B cell (primary cell): ENCODE data around the gene NFASC. TPM values are rescaled to one million over a fixed set of nuclear protein-coding genes. Genes with fewer than 3 reads are reported as not detected.

ENCODE experiments used
- ATAC-seq: fragments of 200-7000 bp; cut with Tn5 transposase; one replicate; pipeline ENCODE4 v1.10.0; 2021; ENCODE audit warnings: low read depth, mild to moderate bottlenecking, moderate number of reproducible peaks, moderate library complexity
- CTCF ChIA-PET: fragments of 350-600 bp; sonication (Branson Sonifier 250); formaldehyde crosslinking; loops from one replicate; lab custom pipeline; 2021; ENCODE audit warnings: antibody characterized with exemption, inconsistent platforms; lab: Charles Lee
- POLR2A ChIA-PET: fragments of 350-600 bp; sonication (Branson Sonifier 250); formaldehyde crosslinking; loops from one replicate; lab custom pipeline; 2021; ENCODE audit warnings: antibody characterized with exemption; lab: Charles Lee
- DNase-seq: peaks from one replicate; pipeline ENCODE4 v3.0.0; 2013
- H2AFZ ChIP-seq: 2 replicates; pipeline ENCODE4 v1.6.1; 2012; ENCODE audit warnings: mild to moderate bottlenecking, low read depth, low read length; ENCODE audit not compliant: insufficient read depth, poor library complexity, severe bottlenecking
- H3K27ac ChIP-seq, 2 donors: 1 replicate in 1 of 2; 2 replicates in 1 of 2; pipeline ENCODE4 v1.5.1; 2012 to 2013; ENCODE audit warnings: low read length in 2 of 2, mild to moderate bottlenecking in 2 of 2, moderate library complexity in 1 of 2
- H3K27me3 ChIP-seq, 4 experiments: fragments of 200-600 bp in 1 of 4; sonication (generic) in 1 of 4; replicated peaks in 1 of 4; 1 replicate in 2 of 4; 2 replicates in 2 of 4; pipeline versions ENCODE4 v1.6.1 to v1.7.0; 2013 to 2016; ENCODE audit warnings: low read length in 3 of 4, mild to moderate bottlenecking in 2 of 4, mixed read lengths in 1 of 4, moderate library complexity in 1 of 4; ENCODE audit not compliant: insufficient read depth in 4 of 4, control insufficient read depth in 3 of 4; ENCODE audit errors: control extremely low read depth in 1 of 4
- H3K36me3 ChIP-seq, 2 experiments: replicated peaks in 1 of 2; 1 replicate in 1 of 2; 2 replicates in 1 of 2; pipeline versions ENCODE4 v1.6.1 to v1.7.1; 2013; ENCODE audit warnings: low read length in 1 of 2; ENCODE audit not compliant: insufficient read depth in 2 of 2, control insufficient read depth in 1 of 2; ENCODE audit errors: control extremely low read depth in 1 of 2, extremely low read depth in 1 of 2
- H3K4me1 ChIP-seq, 2 donors: fragments of 200-600 bp in 1 of 2; sonication (generic) in 1 of 2; 1 replicate in 1 of 2; 2 replicates in 1 of 2; pipeline versions ENCODE4 v1.5.1 to v1.6.1; 2013 to 2017; ENCODE audit warnings: low read length in 2 of 2; ENCODE audit not compliant: control insufficient read depth in 2 of 2, insufficient read depth in 2 of 2
- H3K4me2 ChIP-seq: replicated peaks from 2 replicates; pipeline ENCODE3; 2012; ENCODE audit warnings: mild to moderate bottlenecking, low read depth, low read length; ENCODE audit not compliant: poor library complexity, severe bottlenecking
- H3K4me3 ChIP-seq, 5 experiments: fragments of 200-600 bp in 1 of 5; sonication (generic) in 1 of 5; 1 replicate in 3 of 5; 2 replicates in 2 of 5; pipeline versions ENCODE4 v1.5.1 to v1.7.0; 2011 to 2016; ENCODE audit warnings: low read length in 4 of 5, mild to moderate bottlenecking in 4 of 5, low read depth in 2 of 5, control low read depth in 1 of 5, moderate library complexity in 1 of 5; ENCODE audit not compliant: insufficient read depth in 1 of 5; ENCODE audit errors: control extremely low read depth in 1 of 5, extremely low read depth in 1 of 5
- H3K79me2 ChIP-seq: fragments of 200-600 bp; sonication (generic); one replicate; pipeline ENCODE4 v1.6.0; 2016; ENCODE audit warnings: low read length; ENCODE audit not compliant: control insufficient read depth, insufficient read depth
- H3K9ac ChIP-seq: fragments of 200-600 bp; sonication (generic); 2 replicates; pipeline ENCODE4 v1.6.1; 2017; ENCODE audit warnings: mild to moderate bottlenecking, low read length, moderate library complexity
- H3K9me3 ChIP-seq, 3 donors: one replicate each; pipeline versions ENCODE4 v1.6.1 to v1.7.1; 2013; ENCODE audit warnings: low read length in 2 of 3; ENCODE audit not compliant: control insufficient read depth in 2 of 3, insufficient read depth in 1 of 3; ENCODE audit errors: control extremely low read depth in 1 of 3
- H4K20me1 ChIP-seq: 2 replicates; pipeline ENCODE4 v1.6.0; 2012; ENCODE audit warnings: mild to moderate bottlenecking, low read length; ENCODE audit not compliant: insufficient read depth, control insufficient read depth, poor library complexity, severe bottlenecking
- H3K27ac Mint-ChIP-seq: one replicate; pipeline ENCODE4 v1.8.0; 2021; ENCODE audit warnings: mixed read lengths
- H3K27me3 Mint-ChIP-seq: one replicate; pipeline ENCODE4 v1.8.0; 2021; ENCODE audit warnings: mixed read lengths
- H3K4me1 Mint-ChIP-seq: one replicate; pipeline ENCODE4 v1.8.0; 2021; ENCODE audit warnings: mixed read lengths
- H3K4me3 Mint-ChIP-seq: one replicate; pipeline ENCODE4 v1.8.0; 2021; ENCODE audit warnings: mixed read lengths
- H3K9me3 Mint-ChIP-seq: one replicate; pipeline ENCODE4 v1.8.0; 2022; ENCODE audit warnings: mixed read lengths; ENCODE audit not compliant: insufficient read depth
- CTCF ChIP-seq: fragments of 200-600 bp; IDR thresholded peaks from one replicate; pipeline ENCODE4 v1.8.0; 2022; ENCODE audit warnings: antibody characterized with exemption, mild to moderate bottlenecking
- EZH2 ChIP-seq: IDR thresholded peaks from 2 replicates; pipeline ENCODE4 v1.6.1; 2012; ENCODE audit warnings: borderline replicate concordance, low read depth, mild to moderate bottlenecking, moderate library complexity, low read length; ENCODE audit not compliant: insufficient read depth, poor library complexity, severe bottlenecking
- WGBS: methylation state at CpG from one replicate; pipeline ENCODE4 v1.1.5; 2013; ENCODE audit warnings: missing lambda C conversion rate; ENCODE audit not compliant: insufficient coverage; 5-methylcytosine and 5-hydroxymethylcytosine counted together
- intact Hi-C: fragments of 100-400 bp; cut with micrococcal nuclease; formaldehyde crosslinking; loops from one replicate; pipeline ENCODE4 v1.10.0; 2022
- polyA minus RNA-seq: library from RNA; depleted of rRNA, polyadenylated mRNA; stranded (reverse); fragments of >200 nt; gene quantifications from 2 replicates; pipeline ENCODE4 v1.2.3, GENCODE V29; 2012
- polyA plus RNA-seq: library from polyadenylated mRNA; depleted of rRNA; stranded (reverse); fragments of >200 nt; gene quantifications from 2 replicates; pipeline ENCODE4 v1.2.3, GENCODE V29; 2012
- total RNA-seq, 2 donors: library from RNA; stranded (reverse); fragments of 120-200 nt in 1 of 2; gene quantifications; 1 replicate in 1 of 2; 2 replicates in 1 of 2; pipeline versions ENCODE4 v1.2.3 to v1.2.4, GENCODE V29; 2013 to 2022

Gene NFASC
- 0.10 and 0.39 TPM in 2 replicates for total RNA-seq
- total RNA-seq (2013), result 0.05 TPM
- 0.01 and 0.06 TPM in 2 replicates for polyA plus RNA-seq
- 0.34 and 0.36 TPM in 2 replicates for polyA minus RNA-seq

GRCh38 chr1:204870160-204870912 lies at the start of gene NFASC:
NFASC (plus strand) TSS chr1:204870862; CDS start chr1:204944316, 73,454 bp downstream.
- H3K9me3 Mint-ChIP-seq, result no peaks in the 10 kb centered on the region
- H3K27ac ChIP-seq, result no peak within 1 kb of the TSS
- H3K4me2 ChIP-seq, result no peak within 1 kb of the TSS
- WGBS, result 90% methylated on average over 15 of the region's 19 CpGs
- no peaks in the 10 kb centered on the region for H4K20me1 ChIP-seq
- no peak within 1 kb of the TSS for H3K4me3 ChIP-seq
- intact Hi-C loops, result no loop called here
- ChIA-PET CTCF (no interaction called here), POLR2A (no interaction called here)
- H3K27me3 Mint-ChIP-seq, result peaks cover 26% of the 10 kb centered on the region
- no peak within 1 kb of the TSS for H3K4me3 Mint-ChIP-seq
- no peaks in the 10 kb centered on the region for H3K9me3 ChIP-seq
- H3K9ac ChIP-seq, result no peak within 1 kb of the TSS
- ATAC-seq (no peak), DNase-seq (no peak)
- H2AFZ ChIP-seq, result no peak within 1 kb of the TSS
- no peaks in the 10 kb centered on the region for H3K4me1 ChIP-seq
- H3K79me2 ChIP-seq, result no peaks in the 10 kb centered on the region
- TF ChIP-seq EZH2, result no peak
- no peak for TF ChIP-seq CTCF
- H3K4me1 Mint-ChIP-seq, result no peaks in the 10 kb centered on the region
- H3K27ac Mint-ChIP-seq, result no peak within 1 kb of the TSS
- H3K36me3 ChIP-seq, result no peaks in the 10 kb centered on the region
- H3K27me3 ChIP-seq, result peaks cover 0 to 7% (median 0%) of the 10 kb centered on the region in 4 experiments

GRCh38 chr1:204821476-204821875 lies 49.2 kb upstream of the NFASC start:
- peaks cover 40% of the 10 kb centered on the region for H3K27me3 Mint-ChIP-seq
- POLR2A ChIA-PET, result no interaction called here

More at GRCh38 chr1:204821476-204821875, 49.2 kb upstream of the NFASC start:
- no peaks in the 10 kb centered on the region for H3K79me2 ChIP-seq
- ATAC-seq (no peak), DNase-seq (no peak)
- H3K9me3 Mint-ChIP-seq, result no peaks in the 10 kb centered on the region
- H4K20me1 ChIP-seq, result no peaks in the 10 kb centered on the region
- H3K9ac ChIP-seq, result no peak overlapping the region
- no peaks in the 10 kb centered on the region for H3K4me1 ChIP-seq
- no peaks in the 10 kb centered on the region for H3K36me3 ChIP-seq
- peaks cover 0 to 13% (median 4%) of the 10 kb centered on the region in 4 experiments for H3K27me3 ChIP-seq
- no peak overlapping the region for H3K27ac ChIP-seq
- H2AFZ ChIP-seq, result no peak overlapping the region
- no peak for TF ChIP-seq CTCF
- no peak for TF ChIP-seq EZH2
- no peak overlapping the region for H3K4me3 ChIP-seq
- H3K4me3 Mint-ChIP-seq, result no peak overlapping the region
- intact Hi-C loops, result no loop called here
- CTCF ChIA-PET, result interaction anchor here (1.2 to 11.2 kb wide), 3 partner anchors 15 to 255 kb away, joined by 3 to 86 read pairs (median 7); no protein-coding TSS in a partner anchor
- H3K4me2 ChIP-seq, result no peak overlapping the region
- no peaks in the 10 kb centered on the region for H3K4me1 Mint-ChIP-seq
- no peak overlapping the region for H3K27ac Mint-ChIP-seq
- H3K9me3 ChIP-seq, result no peaks in the 10 kb centered on the region
- WGBS, result 92% methylated on average over 2 of the region's 5 CpGs
